ENCODE data around the gene EFR3B. TPM values are rescaled to one million over a fixed set of nuclear protein-coding genes. Genes with fewer than 3 reads are reported as not detected.
"Not testable (repeated sequence)": the region's sequence is repeated elsewhere in the genome, so short reads cannot be mapped to it uniquely, and the experiment has no call there.

The EFR3B gene
- total RNA-seq, 1 donor from 2014 or later: 40.7 TPM

- no peak overlapping the region for H3K4me3 Mint-ChIP-seq
- H3K27me3 Mint-ChIP-seq (ENCODE audit: low read depth): no peaks in the 10 kb centered on the region
- peaks cover 16% of the 10 kb centered on the region for H3K4me1 Mint-ChIP-seq
- TF ChIP-seq, protein P1, sequence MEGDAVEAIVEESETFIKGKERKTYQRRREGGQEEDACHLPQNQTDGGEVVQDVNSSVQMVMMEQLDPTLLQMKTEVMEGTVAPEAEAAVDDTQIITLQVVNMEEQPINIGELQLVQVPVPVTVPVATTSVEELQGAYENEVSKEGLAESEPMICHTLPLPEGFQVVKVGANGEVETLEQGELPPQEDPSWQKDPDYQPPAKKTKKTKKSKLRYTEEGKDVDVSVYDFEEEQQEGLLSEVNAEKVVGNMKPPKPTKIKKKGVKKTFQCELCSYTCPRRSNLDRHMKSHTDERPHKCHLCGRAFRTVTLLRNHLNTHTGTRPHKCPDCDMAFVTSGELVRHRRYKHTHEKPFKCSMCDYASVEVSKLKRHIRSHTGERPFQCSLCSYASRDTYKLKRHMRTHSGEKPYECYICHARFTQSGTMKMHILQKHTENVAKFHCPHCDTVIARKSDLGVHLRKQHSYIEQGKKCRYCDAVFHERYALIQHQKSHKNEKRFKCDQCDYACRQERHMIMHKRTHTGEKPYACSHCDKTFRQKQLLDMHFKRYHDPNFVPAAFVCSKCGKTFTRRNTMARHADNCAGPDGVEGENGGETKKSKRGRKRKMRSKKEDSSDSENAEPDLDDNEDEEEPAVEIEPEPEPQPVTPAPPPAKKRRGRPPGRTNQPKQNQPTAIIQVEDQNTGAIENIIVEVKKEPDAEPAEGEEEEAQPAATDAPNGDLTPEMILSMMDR (conservative IDR thresholded peaks at IDR 0.05): no peak
- peaks cover 15% of the 10 kb centered on the region for H3K36me3 Mint-ChIP-seq (ENCODE audit: low read depth)
- no peaks in the 10 kb centered on the region for H3K9me3 Mint-ChIP-seq
- no peak overlapping the region for H3K27ac Mint-ChIP-seq (ENCODE audit: unreplicated experiment)
- DNase-seq (ENCODE audit: low read depth, low spot score): no peak
Observed at GRCh38 chr2:25132693-25133092, 90.8 kb downstream of the EFR3B start.

DNA sequence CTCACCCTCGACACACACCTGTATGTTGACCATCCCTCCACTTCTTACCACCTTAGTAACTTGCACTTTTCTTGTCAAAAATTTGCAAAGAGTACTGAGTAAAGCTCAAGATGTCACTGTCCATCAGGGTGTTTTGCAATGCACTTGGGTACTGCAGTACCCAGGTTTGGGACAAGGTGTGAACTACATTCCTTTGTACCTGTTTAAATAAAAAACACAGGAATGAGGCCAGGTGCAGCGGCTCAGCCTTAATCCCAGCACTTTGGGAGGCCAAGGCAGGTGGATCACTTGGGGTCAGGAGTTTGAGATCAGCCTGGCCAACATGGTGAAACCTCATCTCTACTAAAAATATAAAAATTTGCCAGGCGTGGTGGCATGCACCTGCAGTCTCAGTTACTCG, 98.7 kb downstream of the EFR3B start:
- peaks cover 15% of the 10 kb centered on the region for H3K36me3 Mint-ChIP-seq (ENCODE audit: low read depth)
- H3K4me1 Mint-ChIP-seq; DNase-seq (ENCODE audit: low read depth, low spot score); H3K4me3 Mint-ChIP-seq; H3K9me3 Mint-ChIP-seq; H3K27me3 Mint-ChIP-seq (ENCODE audit: low read depth); H3K27ac Mint-ChIP-seq (ENCODE audit: unreplicated experiment): not testable (repeated sequence)

DNA sequence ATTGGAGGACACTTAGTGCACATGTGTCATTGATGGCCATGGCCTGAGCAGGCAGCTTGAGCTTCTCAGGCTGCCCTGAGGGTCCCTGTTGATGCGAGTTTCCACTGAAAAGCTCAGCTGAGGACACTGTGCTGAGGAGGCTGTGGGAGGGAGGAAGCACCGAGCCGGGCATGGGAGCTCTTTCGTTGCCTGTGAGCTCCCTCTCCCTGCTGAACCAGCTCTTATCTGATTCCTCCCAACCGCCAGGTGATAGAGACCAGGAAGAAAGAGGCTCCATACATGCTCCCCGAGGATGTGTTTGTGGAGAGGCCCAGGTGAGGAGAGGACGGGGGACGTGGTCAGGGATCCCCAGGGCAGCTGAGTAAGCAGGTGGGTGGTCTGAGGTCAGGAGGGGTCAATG, 99.2 kb downstream of the EFR3B start:
- H3K27ac Mint-ChIP-seq (ENCODE audit: unreplicated experiment): no peak overlapping the region
- no peak for DNase-seq (ENCODE audit: low read depth, low spot score)
- H3K4me3 Mint-ChIP-seq: no peak overlapping the region
- TF ChIP-seq, protein P1 (conservative IDR thresholded peaks at IDR 0.05): no peak
- no peaks in the 10 kb centered on the region for H3K4me1 Mint-ChIP-seq
- no peaks in the 10 kb centered on the region for H3K27me3 Mint-ChIP-seq (ENCODE audit: low read depth)
- no peaks in the 10 kb centered on the region for H3K9me3 Mint-ChIP-seq
- H3K36me3 Mint-ChIP-seq (ENCODE audit: low read depth): peaks cover 15% of the 10 kb centered on the region

GRCh38 chr2:25145803-25146202, 103.9 kb downstream of the EFR3B start:
- H3K4me3 Mint-ChIP-seq: no peak overlapping the region
- peaks cover 15% of the 10 kb centered on the region for H3K36me3 Mint-ChIP-seq (ENCODE audit: low read depth)

DNA sequence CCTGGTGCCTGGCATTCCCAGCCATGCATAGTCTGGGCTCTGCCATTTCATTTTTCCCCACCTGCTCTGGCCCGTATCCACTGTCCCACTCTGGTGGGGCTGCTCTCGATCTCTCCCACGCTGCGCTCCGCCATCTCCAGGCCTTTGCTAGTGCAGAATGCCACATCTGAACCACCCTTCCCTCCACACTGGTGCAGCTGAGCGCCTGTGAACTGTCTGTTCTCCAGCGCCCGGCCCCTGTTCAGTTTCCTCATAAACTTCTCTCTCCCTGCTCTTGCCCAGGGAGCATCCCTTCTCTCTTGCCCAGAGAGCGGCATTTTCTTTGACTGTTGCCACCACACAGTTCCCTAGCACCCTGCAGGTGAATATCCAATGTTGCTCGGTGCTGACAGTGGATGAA, 105.0 kb downstream of the EFR3B start:
- no peaks in the 10 kb centered on the region for H3K27me3 Mint-ChIP-seq (ENCODE audit: low read depth)
- no peaks in the 10 kb centered on the region for H3K4me1 Mint-ChIP-seq
- no peak overlapping the region for H3K27ac Mint-ChIP-seq (ENCODE audit: unreplicated experiment)
- H3K9me3 Mint-ChIP-seq: no peaks in the 10 kb centered on the region
- TF ChIP-seq, protein P1 (conservative IDR thresholded peaks at IDR 0.05): no peak
- no peak for DNase-seq (ENCODE audit: low read depth, low spot score)
- peaks cover 10% of the 10 kb centered on the region for H3K36me3 Mint-ChIP-seq (ENCODE audit: low read depth)
- H3K4me3 Mint-ChIP-seq: no peak overlapping the region

More at GRCh38 chr2:25145803-25146202, 103.9 kb downstream of the EFR3B start:
- no peaks in the 10 kb centered on the region for H3K9me3 Mint-ChIP-seq
- DNase-seq (ENCODE audit: low read depth, low spot score): no peak
- TF ChIP-seq, protein P1 (conservative IDR thresholded peaks at IDR 0.05): no peak
- H3K27ac Mint-ChIP-seq (ENCODE audit: unreplicated experiment): no peak overlapping the region
- H3K4me1 Mint-ChIP-seq: no peaks in the 10 kb centered on the region
- H3K27me3 Mint-ChIP-seq (ENCODE audit: low read depth): no peaks in the 10 kb centered on the region

- DNase-seq (ENCODE audit: low read depth, low spot score): no peak
- peaks cover 13% of the 10 kb centered on the region for H3K36me3 Mint-ChIP-seq (ENCODE audit: low read depth)
- H3K4me3 Mint-ChIP-seq: no peak overlapping the region
- TF ChIP-seq, protein P1 (conservative IDR thresholded peaks at IDR 0.05): no peak
- no peaks in the 10 kb centered on the region for H3K27me3 Mint-ChIP-seq (ENCODE audit: low read depth)
- H3K9me3 Mint-ChIP-seq: no peaks in the 10 kb centered on the region
- H3K4me1 Mint-ChIP-seq: no peaks in the 10 kb centered on the region
- no peak overlapping the region for H3K27ac Mint-ChIP-seq (ENCODE audit: unreplicated experiment)
Observed at GRCh38 chr2:25149646-25150045, 107.8 kb downstream of the EFR3B start.

GRCh38 chr2:25150993-25151392, 109.1 kb downstream of the EFR3B start:
- DNase-seq (ENCODE audit: low read depth, low spot score); H3K4me1 Mint-ChIP-seq; H3K9me3 Mint-ChIP-seq; H3K4me3 Mint-ChIP-seq; H3K27me3 Mint-ChIP-seq (ENCODE audit: low read depth); H3K27ac Mint-ChIP-seq (ENCODE audit: unreplicated experiment): not testable (repeated sequence)
- peaks cover 13% of the 10 kb centered on the region for H3K36me3 Mint-ChIP-seq (ENCODE audit: low read depth)

Data from neural crest cell (in vitro differentiated cells).